Endodermal cell (in vitro differentiated cells): ENCODE results near the gene SHISA9. TPM values are rescaled to one million over a fixed set of nuclear protein-coding genes. Genes with fewer than 3 reads are reported as not detected.

ENCODE experiments used
- DNase-seq: peaks from one replicate; pipeline ENCODE4 v3.0.0-alpha.2; 2017
- H3K27ac ChIP-seq: 2 replicates; pipeline ENCODE4 v1.5.1; 2013; ENCODE audit warnings: mild to moderate bottlenecking, low read depth, low read length, moderate library complexity
- H3K27me3 ChIP-seq: 2 replicates; pipeline ENCODE4 v1.6.1; 2013; ENCODE audit warnings: mild to moderate bottlenecking, low read length, moderate library complexity; ENCODE audit not compliant: insufficient read depth, control insufficient read depth, poor library complexity, severe bottlenecking
- H3K36me3 ChIP-seq: 2 replicates; pipeline ENCODE4 v1.7.0; 2013; ENCODE audit warnings: mild to moderate bottlenecking, low read length, moderate library complexity; ENCODE audit not compliant: control insufficient read depth, insufficient read depth
- H3K4me1 ChIP-seq: one replicate; pipeline ENCODE4 v1.7.0; 2013; ENCODE audit warnings: low read length; ENCODE audit not compliant: control insufficient read depth, insufficient read depth
- H3K4me3 ChIP-seq: 2 replicates; pipeline ENCODE4 v1.5.1; 2013; ENCODE audit warnings: mild to moderate bottlenecking, low read length, moderate library complexity
- H3K9ac ChIP-seq: 2 replicates; pipeline ENCODE4 v1.6.1; 2013; ENCODE audit warnings: mild to moderate bottlenecking, low read length, moderate library complexity; ENCODE audit not compliant: poor library complexity, severe bottlenecking; ENCODE audit errors: extremely low read depth
- H3K9me3 ChIP-seq: 2 replicates; pipeline ENCODE4 v1.6.1; 2013; ENCODE audit warnings: mild to moderate bottlenecking, low read length, moderate library complexity; ENCODE audit not compliant: control insufficient read depth
- H3K27ac Mint-ChIP-seq: 2 replicates; pipeline ENCODE4 v1.8.0; 2020; ENCODE audit warnings: mixed read lengths
- H3K27me3 Mint-ChIP-seq: 2 replicates; pipeline ENCODE4 v1.8.0; 2021; ENCODE audit warnings: mild to moderate bottlenecking, mixed read lengths; ENCODE audit not compliant: insufficient read depth
- H3K36me3 Mint-ChIP-seq: 2 replicates; pipeline ENCODE4 v1.8.0; 2020; ENCODE audit warnings: low read depth, mixed read lengths
- H3K4me1 Mint-ChIP-seq: 2 replicates; pipeline ENCODE4 v1.8.0; 2020; ENCODE audit warnings: mixed read lengths
- H3K4me3 Mint-ChIP-seq: 2 replicates; pipeline ENCODE4 v1.8.0; 2020; ENCODE audit warnings: mild to moderate bottlenecking, moderate library complexity, mixed read lengths
- H3K9me3 Mint-ChIP-seq: 2 replicates; pipeline ENCODE4 v1.8.0; 2020; ENCODE audit warnings: mild to moderate bottlenecking, mixed read lengths
- CTCF ChIP-seq: fragments of 200-600 bp; sonication (generic); conservative IDR thresholded peaks from 2 replicates; pipeline ENCODE4 v1.5.0; 2021; ENCODE audit warnings: antibody characterized with exemption, mild to moderate bottlenecking
- WGBS, 2 experiments: methylation state at CpG; one replicate each; pipeline versions ENCODE4 v1.1.5 to v1.1.7; 2013; ENCODE audit warnings: missing lambda C conversion rate in 2 of 2, mixed read lengths in 1 of 2; ENCODE audit not compliant: insufficient coverage in 1 of 2, insufficient read length in 1 of 2; 5-methylcytosine and 5-hydroxymethylcytosine counted together
- total RNA-seq, 2 donors: library from RNA; stranded (reverse); fragmentation: NEBNext Ultra II Directional in 1 of 2; extraction: Animal tissue kit (Norgen Biotek cat#: 25700) in 1 of 2; gene quantifications; 2 replicates in 1 of 2; 3 replicates in 1 of 2; pipeline ENCODE4 v1.2.1, GENCODE V29; 2021

SHISA9 gene
- total RNA-seq, 2 donors from 2014 or later: 5.2 to 27.8 TPM

- H3K4me1 ChIP-seq: peaks cover under 1% of the 10 kb centered on the region
- H3K9me3 Mint-ChIP-seq: no peaks in the 10 kb centered on the region
- no peak overlapping the region for H3K4me3 ChIP-seq
- no peak overlapping the region for H3K27ac ChIP-seq
- H3K27ac Mint-ChIP-seq: no peak overlapping the region
- WGBS, 2 experiments: 96 to 100% methylated on average over 2 to 3 of the region's 3 CpGs
- no peaks in the 10 kb centered on the region for H3K27me3 ChIP-seq
- H3K9ac ChIP-seq: no peak overlapping the region
- H3K36me3 Mint-ChIP-seq: no peaks in the 10 kb centered on the region
- peaks cover 38% of the 10 kb centered on the region for H3K4me1 Mint-ChIP-seq
- H3K9me3 ChIP-seq: no peaks in the 10 kb centered on the region
- no peaks in the 10 kb centered on the region for H3K36me3 ChIP-seq
- H3K4me3 Mint-ChIP-seq: no peak overlapping the region
- no peak for DNase-seq
- H3K27me3 Mint-ChIP-seq: no peaks in the 10 kb centered on the region
- no peak for TF ChIP-seq CTCF
Observed at GRCh38 chr16:13158427-13158826, 257.0 kb downstream of the SHISA9 start.

GRCh38 chr16:13165024-13165423 lies 263.6 kb downstream of the SHISA9 start:
- H3K9ac ChIP-seq: no peak overlapping the region
- H3K27ac ChIP-seq: no peak overlapping the region
- peaks cover 11% of the 10 kb centered on the region for H3K9me3 ChIP-seq
- TF ChIP-seq CTCF: no peak
- no peaks in the 10 kb centered on the region for H3K36me3 Mint-ChIP-seq
- H3K27me3 ChIP-seq: no peaks in the 10 kb centered on the region
- H3K36me3 ChIP-seq: no peaks in the 10 kb centered on the region
- DNase-seq: no peak
- no peaks in the 10 kb centered on the region for H3K27me3 Mint-ChIP-seq
- H3K4me3 ChIP-seq: no peak overlapping the region
- H3K9me3 Mint-ChIP-seq: peaks cover 8% of the 10 kb centered on the region
- 100% methylated on average over 1 of the region's 1 CpG; no CpG with 5 or more reads in 1 of the 2 experiments for WGBS, 2 experiments
- no peak overlapping the region for H3K4me3 Mint-ChIP-seq
- H3K4me1 ChIP-seq: peaks cover 8% of the 10 kb centered on the region
- peaks cover 17% of the 10 kb centered on the region for H3K4me1 Mint-ChIP-seq
- H3K27ac Mint-ChIP-seq: no peak overlapping the region

GRCh38 chr16:13168091-13168572 lies 266.7 kb downstream of the SHISA9 start:
- H3K4me1 ChIP-seq: peaks cover 8% of the 10 kb centered on the region
- H3K27me3 ChIP-seq: no peaks in the 10 kb centered on the region
- Mint-ChIP-seq H3K4me1 (peaks cover 26% of the 10 kb centered on the region), H3K27me3 (no peaks in the 10 kb centered on the region), H3K9me3 (peaks cover 8% of the 10 kb centered on the region), H3K4me3 (peak overlapping the region; percentile 4), H3K36me3 (no peaks in the 10 kb centered on the region), H3K27ac (peak overlapping the region; percentile 74)
- no peaks in the 10 kb centered on the region for H3K36me3 ChIP-seq
- no peak overlapping the region for H3K9ac ChIP-seq
- H3K4me3 ChIP-seq: no peak overlapping the region
- peak; percentile 73 for DNase-seq
- 64 to 80% methylated on average over 3 to 4 of the region's 4 CpGs for WGBS, 2 experiments
- TF ChIP-seq CTCF: no peak
- H3K9me3 ChIP-seq: peaks cover 11% of the 10 kb centered on the region
- H3K27ac ChIP-seq: no peak overlapping the region
